Peyer's patch (tissue), 4 donors: ENCODE data around the gene B4GALNT2.

Source experiments
- CTCF ChIP-seq, 6 experiments: fragments of 450-650 bp in 4 of 6; fragments of 200-600 bp in 2 of 6; sonication (generic) in 1 of 6; IDR thresholded peaks; one replicate each; pipeline ENCODE4 v1.5.1; 2017 to 2019; ENCODE audit warnings: antibody characterized with exemption in 6 of 6, mild to moderate bottlenecking in 3 of 6, moderate library complexity in 1 of 6
- POLR2A ChIP-seq, 2 donors: fragments of 450-650 bp; IDR thresholded peaks; one replicate each; pipeline ENCODE4 v1.5.1; 2017; ENCODE audit warnings: antibody characterized with exemption in 2 of 2, mild to moderate bottlenecking in 2 of 2, moderate library complexity in 2 of 2

GRCh38 chr17:49114703-49115102 is 17.9 kb upstream of the B4GALNT2 start:
- TF ChIP-seq CTCF (IDR thresholded peaks at IDR 0.05) (no peak), POLR2A (IDR thresholded peaks at IDR 0.05) (no peak)
